HepG2 (cell line): Measurements from ENCODE around the gene BRD3. TPM values are rescaled to one million over a fixed set of nuclear protein-coding genes. Genes with fewer than 3 reads are reported as not detected.

Experiments
- ATRX ChIP-seq: sonication (generic); formaldehyde crosslinking; IDR thresholded peaks from 2 replicates; pipeline ENCODE4 v1.4.0; 2020; ENCODE audit warnings: missing genetic modification reagents, borderline replicate concordance
- FOXJ3 ChIP-seq: sonication (generic); formaldehyde crosslinking; IDR thresholded peaks from 2 replicates; pipeline ENCODE4 v1.4.0; 2020; ENCODE audit warnings: missing genetic modification reagents, mild to moderate bottlenecking, borderline replicate concordance
- HES4 ChIP-seq: sonication (generic); formaldehyde crosslinking; IDR thresholded peaks from 2 replicates; pipeline ENCODE4 v1.9.0; 2021; ENCODE audit warnings: mild to moderate bottlenecking, missing genetic modification reagents, borderline replicate concordance
- MAFK ChIP-seq, 2 experiments: IDR thresholded peaks in 1 of 2; conservative IDR thresholded peaks in 1 of 2; 2 replicates each; pipeline ENCODE4 v1.6.1; 2011; ENCODE audit warnings: improper control_type of control experiment in 2 of 2, low read length in 2 of 2
- PCBP1 ChIP-seq: fragments of 200-400 bp; formaldehyde crosslinking; IDR thresholded peaks from 2 replicates; pipeline ENCODE4 v1.6.1; 2017; ENCODE audit warnings: mild to moderate bottlenecking, low read depth, low read length, borderline replicate concordance
- RBM39 ChIP-seq: fragments of 200-400 bp; formaldehyde crosslinking; IDR thresholded peaks from one replicate; pipeline ENCODE4 v1.6.1; 2018; ENCODE audit warnings: antibody characterized with exemption, mild to moderate bottlenecking, low read depth, low read length; ENCODE audit not compliant: poor library complexity, severe bottlenecking
- TRIM22 ChIP-seq: fragments of 450-650 bp; IDR thresholded peaks from 2 replicates; pipeline ENCODE4 v1.6.1; 2017
- U2AF2 ChIP-seq: fragments of 200-400 bp; formaldehyde crosslinking; IDR thresholded peaks from 2 replicates; pipeline ENCODE4 v1.6.1; 2017; ENCODE audit warnings: low read depth, mild to moderate bottlenecking, low read length
- ZBTB7A ChIP-seq: sonication (generic); formaldehyde crosslinking; IDR thresholded peaks from 2 replicates; pipeline ENCODE4 v1.8.0; 2022; ENCODE audit warnings: mild to moderate bottlenecking, missing genetic modification reagents
- ZFP82 ChIP-seq: sonication (generic); formaldehyde crosslinking; IDR thresholded peaks from 2 replicates; pipeline ENCODE4 v1.5.1; 2020; ENCODE audit warnings: mild to moderate bottlenecking, missing genetic modification reagents, borderline replicate concordance
- ZNF33B ChIP-seq: sonication (generic); formaldehyde crosslinking; IDR thresholded peaks from 2 replicates; pipeline ENCODE4 v1.5.1; 2020; ENCODE audit warnings: mild to moderate bottlenecking, missing genetic modification reagents
- ZNF598 ChIP-seq: sonication (generic); formaldehyde crosslinking; IDR thresholded peaks from 2 replicates; pipeline ENCODE4 v1.5.1; 2020; ENCODE audit warnings: mild to moderate bottlenecking, missing genetic modification reagents, borderline replicate concordance
- ZNF703 ChIP-seq: sonication (generic); formaldehyde crosslinking; IDR thresholded peaks from 2 replicates; pipeline ENCODE4 v1.5.1; 2020; ENCODE audit warnings: missing genetic modification reagents, mild to moderate bottlenecking, moderate library complexity, borderline replicate concordance
- ZNF720 ChIP-seq: sonication (generic); formaldehyde crosslinking; IDR thresholded peaks from 2 replicates; pipeline ENCODE4 v1.4.0; 2020; ENCODE audit warnings: missing genetic modification reagents
- ZNF776 ChIP-seq: sonication (generic); formaldehyde crosslinking; IDR thresholded peaks from 2 replicates; pipeline ENCODE4 v1.4.0; 2020; ENCODE audit warnings: mild to moderate bottlenecking, missing genetic modification reagents
- ZNF891 ChIP-seq: sonication (generic); formaldehyde crosslinking; IDR thresholded peaks from 2 replicates; pipeline ENCODE4 v1.5.0; 2020; ENCODE audit warnings: mild to moderate bottlenecking, missing genetic modification reagents
- polyA plus RNA-seq, 8 experiments: library from polyadenylated mRNA; depleted of rRNA in 3 of 8; stranded (reverse) in 7 of 8; unstranded in 1 of 8; fragments of >200 nt; fragmentation: Illumina TruSeq in 4 of 8; extraction: Trizol in 4 of 8; gene quantifications; 2 replicates each; pipeline versions ENCODE4 v1.2.1 to v1.2.3, GENCODE V29; 2011 to 2016; ENCODE audit warnings: low read depth in 4 of 8, missing spikeins in 1 of 8, mixed read lengths in 1 of 8; ENCODE audit not compliant: insufficient read depth in 1 of 8
- total RNA-seq, 5 experiments: library from RNA; depleted of rRNA; stranded (reverse); fragments of >200 nt; fragmentation: Illumina TruSeq; extraction: Trizol; gene quantifications; 2 replicates each; pipeline ENCODE4 v1.2.3, GENCODE V29; 2016; ENCODE audit warnings: low read depth in 1 of 5
- TF ChIP-seq, protein P1 (sequence below): sonication (generic); formaldehyde crosslinking; IDR thresholded peaks from 2 replicates; pipeline ENCODE4 v1.4.0; 2020; ENCODE audit warnings: missing genetic modification reagents
- TF ChIP-seq, protein P2 (sequence below): sonication (generic); formaldehyde crosslinking; IDR thresholded peaks from 2 replicates; pipeline ENCODE4 v1.8.0; 2022; ENCODE audit warnings: mild to moderate bottlenecking, missing genetic modification reagents, moderate library complexity
- TF ChIP-seq, protein P3 (sequence below): IDR thresholded peaks from 2 replicates; pipeline ENCODE4 v1.6.1; 2016; ENCODE audit warnings: low read depth, missing genetic modification reagents, missing compliant biosample characterization
- TF ChIP-seq, protein P4 (sequence below): sonication (generic); formaldehyde crosslinking; IDR thresholded peaks from 2 replicates; pipeline ENCODE4 v1.5.1; 2020; ENCODE audit warnings: mild to moderate bottlenecking, moderate library complexity, missing genetic modification reagents

BRD3 gene
- total and polyA plus RNA-seq, 2 of the 13 experiments (the other 11 are each of a cell fraction or from before 2014, with no cell fraction given), result 5.9 to 12.9 TPM

GRCh38 chr9:134024828-134025605 lies 42.8 kb downstream of the BRD3 start, which contains the start of gene BRD3OS (continued):
- no peak for TF ChIP-seq U2AF2
- TF ChIP-seq, protein P1, sequence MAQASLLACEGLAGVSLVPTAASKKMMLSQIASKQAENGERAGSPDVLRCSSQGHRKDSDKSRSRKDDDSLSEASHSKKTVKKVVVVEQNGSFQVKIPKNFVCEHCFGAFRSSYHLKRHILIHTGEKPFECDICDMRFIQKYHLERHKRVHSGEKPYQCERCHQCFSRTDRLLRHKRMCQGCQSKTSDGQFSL (CRISPR knock-in tag), result no peak
- no peak for TF ChIP-seq ATRX (CRISPR knock-in tag)
- TF ChIP-seq ZNF776 (CRISPR knock-in tag), result no peak
- TF ChIP-seq, protein P2, sequence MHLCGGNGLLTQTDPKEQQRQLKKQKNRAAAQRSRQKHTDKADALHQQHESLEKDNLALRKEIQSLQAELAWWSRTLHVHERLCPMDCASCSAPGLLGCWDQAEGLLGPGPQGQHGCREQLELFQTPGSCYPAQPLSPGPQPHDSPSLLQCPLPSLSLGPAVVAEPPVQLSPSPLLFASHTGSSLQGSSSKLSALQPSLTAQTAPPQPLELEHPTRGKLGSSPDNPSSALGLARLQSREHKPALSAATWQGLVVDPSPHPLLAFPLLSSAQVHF (CRISPR knock-in tag), result no peak
- TF ChIP-seq, protein P3, sequence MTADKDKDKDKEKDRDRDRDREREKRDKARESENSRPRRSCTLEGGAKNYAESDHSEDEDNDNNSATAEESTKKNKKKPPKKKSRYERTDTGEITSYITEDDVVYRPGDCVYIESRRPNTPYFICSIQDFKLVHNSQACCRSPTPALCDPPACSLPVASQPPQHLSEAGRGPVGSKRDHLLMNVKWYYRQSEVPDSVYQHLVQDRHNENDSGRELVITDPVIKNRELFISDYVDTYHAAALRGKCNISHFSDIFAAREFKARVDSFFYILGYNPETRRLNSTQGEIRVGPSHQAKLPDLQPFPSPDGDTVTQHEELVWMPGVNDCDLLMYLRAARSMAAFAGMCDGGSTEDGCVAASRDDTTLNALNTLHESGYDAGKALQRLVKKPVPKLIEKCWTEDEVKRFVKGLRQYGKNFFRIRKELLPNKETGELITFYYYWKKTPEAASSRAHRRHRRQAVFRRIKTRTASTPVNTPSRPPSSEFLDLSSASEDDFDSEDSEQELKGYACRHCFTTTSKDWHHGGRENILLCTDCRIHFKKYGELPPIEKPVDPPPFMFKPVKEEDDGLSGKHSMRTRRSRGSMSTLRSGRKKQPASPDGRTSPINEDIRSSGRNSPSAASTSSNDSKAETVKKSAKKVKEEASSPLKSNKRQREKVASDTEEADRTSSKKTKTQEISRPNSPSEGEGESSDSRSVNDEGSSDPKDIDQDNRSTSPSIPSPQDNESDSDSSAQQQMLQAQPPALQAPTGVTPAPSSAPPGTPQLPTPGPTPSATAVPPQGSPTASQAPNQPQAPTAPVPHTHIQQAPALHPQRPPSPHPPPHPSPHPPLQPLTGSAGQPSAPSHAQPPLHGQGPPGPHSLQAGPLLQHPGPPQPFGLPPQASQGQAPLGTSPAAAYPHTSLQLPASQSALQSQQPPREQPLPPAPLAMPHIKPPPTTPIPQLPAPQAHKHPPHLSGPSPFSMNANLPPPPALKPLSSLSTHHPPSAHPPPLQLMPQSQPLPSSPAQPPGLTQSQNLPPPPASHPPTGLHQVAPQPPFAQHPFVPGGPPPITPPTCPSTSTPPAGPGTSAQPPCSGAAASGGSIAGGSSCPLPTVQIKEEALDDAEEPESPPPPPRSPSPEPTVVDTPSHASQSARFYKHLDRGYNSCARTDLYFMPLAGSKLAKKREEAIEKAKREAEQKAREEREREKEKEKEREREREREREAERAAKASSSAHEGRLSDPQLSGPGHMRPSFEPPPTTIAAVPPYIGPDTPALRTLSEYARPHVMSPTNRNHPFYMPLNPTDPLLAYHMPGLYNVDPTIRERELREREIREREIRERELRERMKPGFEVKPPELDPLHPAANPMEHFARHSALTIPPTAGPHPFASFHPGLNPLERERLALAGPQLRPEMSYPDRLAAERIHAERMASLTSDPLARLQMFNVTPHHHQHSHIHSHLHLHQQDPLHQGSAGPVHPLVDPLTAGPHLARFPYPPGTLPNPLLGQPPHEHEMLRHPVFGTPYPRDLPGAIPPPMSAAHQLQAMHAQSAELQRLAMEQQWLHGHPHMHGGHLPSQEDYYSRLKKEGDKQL (CRISPR knock-in tag), result no peak
- TF ChIP-seq ZNF703 (CRISPR knock-in tag), result no peak
- no peak for TF ChIP-seq TRIM22
- TF ChIP-seq ZBTB7A, result no peak
- TF ChIP-seq HES4, result no peak
- TF ChIP-seq, protein P4, sequence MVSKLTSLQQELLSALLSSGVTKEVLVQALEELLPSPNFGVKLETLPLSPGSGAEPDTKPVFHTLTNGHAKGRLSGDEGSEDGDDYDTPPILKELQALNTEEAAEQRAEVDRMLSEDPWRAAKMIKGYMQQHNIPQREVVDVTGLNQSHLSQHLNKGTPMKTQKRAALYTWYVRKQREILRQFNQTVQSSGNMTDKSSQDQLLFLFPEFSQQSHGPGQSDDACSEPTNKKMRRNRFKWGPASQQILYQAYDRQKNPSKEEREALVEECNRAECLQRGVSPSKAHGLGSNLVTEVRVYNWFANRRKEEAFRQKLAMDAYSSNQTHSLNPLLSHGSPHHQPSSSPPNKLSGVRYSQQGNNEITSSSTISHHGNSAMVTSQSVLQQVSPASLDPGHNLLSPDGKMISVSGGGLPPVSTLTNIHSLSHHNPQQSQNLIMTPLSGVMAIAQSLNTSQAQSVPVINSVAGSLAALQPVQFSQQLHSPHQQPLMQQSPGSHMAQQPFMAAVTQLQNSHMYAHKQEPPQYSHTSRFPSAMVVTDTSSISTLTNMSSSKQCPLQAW (CRISPR knock-in tag), result no peak
- TF ChIP-seq ZNF598 (CRISPR knock-in tag), result no peak
- no peak for TF ChIP-seq FOXJ3 (CRISPR knock-in tag)
- TF ChIP-seq ZNF33B (CRISPR knock-in tag), result no peak
- no peak for TF ChIP-seq ZFP82
- no peak for TF ChIP-seq RBM39
- TF ChIP-seq PCBP1, result no peak
- TF ChIP-seq MAFK (conservative IDR thresholded peaks at IDR 0.05 in 1 of 2, IDR thresholded peaks at IDR 0.05 in 1 of 2; ENCODE audit: low read length in 2 of 2), result no peak; a peak in 1 of 4 replicates
- no peak for TF ChIP-seq ZNF891 (CRISPR knock-in tag)
- TF ChIP-seq ZNF720 (CRISPR knock-in tag), result no peak
